Transverse colon (tissue), 4 donors: ENCODE results near the gene ZNF280A. TPM values are rescaled to one million over a fixed set of nuclear protein-coding genes. Genes with fewer than 3 reads are reported as not detected.

Source experiments
- DNase-seq: peaks from one replicate; pipeline ENCODE4 v3.0.0-alpha.2; 2019
- H3K27ac ChIP-seq, 4 donors: fragments of 200-600 bp; sonication (generic); 2 replicates each; pipeline ENCODE4 v1.5.1; 2016 to 2018; ENCODE audit warnings: inconsistent platforms in 4 of 4
- H3K27me3 ChIP-seq: fragments of 200-600 bp; sonication (generic); 2 replicates; pipeline ENCODE4 v1.5.1; 2017; ENCODE audit warnings: inconsistent platforms
- H3K36me3 ChIP-seq, 4 donors: fragments of 200-600 bp; sonication (generic); 2 replicates each; pipeline ENCODE4 v1.5.1; 2017 to 2019; ENCODE audit warnings: inconsistent platforms in 4 of 4
- H3K4me1 ChIP-seq, 4 donors: fragments of 200-600 bp; sonication (generic); 2 replicates each; pipeline ENCODE4 v1.5.1; 2017 to 2020; ENCODE audit warnings: inconsistent platforms in 4 of 4
- H3K4me3 ChIP-seq, 4 donors: fragments of 200-600 bp; sonication (generic); 1 replicate in 1 of 4; 2 replicates in 3 of 4; pipeline versions ENCODE4 v1.5.1 to v1.6.1; 2017 to 2019; ENCODE audit warnings: inconsistent platforms in 4 of 4
- H3K9me3 ChIP-seq, 2 donors: fragments of 200-600 bp; sonication (generic); 2 replicates each; pipeline ENCODE4 v1.5.1; 2017 to 2019; ENCODE audit warnings: inconsistent platforms in 2 of 2
- CTCF ChIP-seq, 5 experiments: fragments of 200-600 bp in 3 of 5; fragments of 450-650 bp in 2 of 5; sonication (generic) in 3 of 5; IDR thresholded peaks; 1 replicate in 2 of 5; 2 replicates in 3 of 5; pipeline ENCODE4 v1.5.1; 2016 to 2017; ENCODE audit warnings: antibody characterized with exemption in 5 of 5, inconsistent platforms in 3 of 5, mild to moderate bottlenecking in 2 of 5, moderate library complexity in 1 of 5
- EP300 ChIP-seq: sonication (generic); formaldehyde crosslinking; IDR thresholded peaks from one replicate; pipeline ENCODE4 v1.6.1; 2017; ENCODE audit warnings: antibody characterized with exemption, low read depth
- POLR2A ChIP-seq: fragments of 450-650 bp; IDR thresholded peaks from one replicate; pipeline ENCODE4 v1.6.1; 2016; ENCODE audit warnings: antibody characterized with exemption, mild to moderate bottlenecking, moderate library complexity
- POLR2AphosphoS5 ChIP-seq, 3 donors: sonication (generic); formaldehyde crosslinking; IDR thresholded peaks; one replicate each; pipeline ENCODE4 v1.6.1; 2016; ENCODE audit warnings: antibody characterized with exemption in 3 of 3
- WGBS, 2 donors: methylation state at CpG; one replicate each; pipeline ENCODE4 v1.1.5; 2018; ENCODE audit warnings: low coverage in 1 of 2; 5-methylcytosine and 5-hydroxymethylcytosine counted together
- in situ Hi-C, 4 donors: fragments of 200-750 bp; cut with MboI; loops; one replicate each; pipeline versions ENCODE4 v1.15.0 to v1.15.1; 2017; ENCODE audit warnings: low sequenced_read_pairs in 3 of 4, low pct_ligation_motif_present in 1 of 4, low pct_unique_long_range_greater_than_20kb in 1 of 4
- intact Hi-C: fragments of 100-400 bp; cut with DNase I; formaldehyde crosslinking; loops from one replicate; pipeline ENCODE4 v1.15.1; 2023; ENCODE audit warnings: low total_unique reads
- total RNA-seq, 4 donors: library from RNA; depleted of rRNA; stranded (reverse); fragments of >200 nt; gene quantifications; one replicate each; pipeline ENCODE4 v1.1.0, GENCODE V29; 2016

The ZNF280A gene
- total RNA-seq, 4 donors from 2014 or later: not detected

- Histone ChIP-seq H3K36me3 (no peaks in the 10 kb centered on the region), H3K4me1 (no peaks in the 10 kb centered on the region), H3K9me3 (no peaks in the 10 kb centered on the region), H3K4me3 (no peak overlapping the region), H3K27me3 (no peaks in the 10 kb centered on the region), H3K27ac (no peak overlapping the region)
- in situ Hi-C loops (no loop called here), intact Hi-C loops (no loop called here)
- no peak for TF ChIP-seq EP300
- TF ChIP-seq CTCF (IDR thresholded peaks at IDR 0.05): no peak
- no peak for DNase-seq
- WGBS, 2 donors: 76% methylated on average over 13 of the region's 25 CpGs; no CpG with 5 or more reads in 1 of the 2 donors
These were observed 38.3 kb upstream of the ZNF280A start for GRCh38 chr22:22558071-22558971.

GRCh38 chr22:22556995-22557925 lies 37.2 kb upstream of the ZNF280A start:
- DNase-seq: no peak
- Histone ChIP-seq H3K36me3 (no peaks in the 10 kb centered on the region), H3K4me3 (no peak overlapping the region), H3K9me3 (no peaks in the 10 kb centered on the region), H3K27ac (no peak overlapping the region), H3K4me1 (no peaks in the 10 kb centered on the region), H3K27me3 (no peaks in the 10 kb centered on the region)
- in situ Hi-C loops: no loop called here
- TF ChIP-seq CTCF (IDR thresholded peaks at IDR 0.05) (no peak), EP300 (no peak), POLR2AphosphoS5 (IDR thresholded peaks at IDR 0.05) (no peak), POLR2A (no peak)
- 95 to 97% methylated on average over 12 to 33 of the region's 38 CpGs for WGBS, 2 donors
- intact Hi-C loops: no loop called here

- 91 to 100% methylated on average over 2 to 14 of the region's 14 CpGs for WGBS, 2 donors
- in situ Hi-C loops: no loop called here
- TF ChIP-seq POLR2AphosphoS5 (IDR thresholded peaks at IDR 0.05) (no peak), POLR2A (no peak)
- H3K4me3 ChIP-seq: no peak overlapping the region
- intact Hi-C loops: no loop called here
- DNase-seq: no peak
- no peaks in the 10 kb centered on the region for H3K27me3 ChIP-seq
- H3K36me3 ChIP-seq: no peaks in the 10 kb centered on the region
- no peaks in the 10 kb centered on the region for H3K4me1 ChIP-seq
- H3K9me3 ChIP-seq: no peaks in the 10 kb centered on the region
- H3K27ac ChIP-seq: no peak overlapping the region
These were observed 36.5 kb upstream of the ZNF280A start for GRCh38 chr22:22556578-22556977.

- Histone ChIP-seq H3K36me3 (no peaks in the 10 kb centered on the region), H3K4me3 (no peak overlapping the region), H3K27me3 (no peaks in the 10 kb centered on the region), H3K27ac (no peak overlapping the region), H3K9me3 (no peaks in the 10 kb centered on the region), H3K4me1 (no peaks in the 10 kb centered on the region)
- 89 to 96% methylated on average over 4 to 9 of the region's 9 CpGs for WGBS, 2 donors
- intact Hi-C loops: no loop called here
- no peak for TF ChIP-seq CTCF (IDR thresholded peaks at IDR 0.05)
- TF ChIP-seq POLR2A: no peak
- TF ChIP-seq POLR2AphosphoS5 (IDR thresholded peaks at IDR 0.05): no peak
- TF ChIP-seq EP300: no peak
- in situ Hi-C loops: no loop called here
- no peak for DNase-seq
These were observed 35.5 kb upstream of the ZNF280A start for GRCh38 chr22:22555596-22555995.
